GM18502 (cell line): ENCODE data around the gene TAF1B.
"Not testable (repeated sequence)": the region's sequence is repeated elsewhere in the genome, so short reads cannot be mapped to it uniquely, and the experiment has no call there.

Experiments
- ATAC-seq: cut with Tn5 transposase; IDR thresholded peaks from one replicate; pipeline ENCODE4 v1.9.1; 2021; ENCODE audit warnings: mild to moderate bottlenecking; ENCODE audit not compliant: unreplicated experiment, poor library complexity

Gene TAF1B

GRCh38 chr2:9826208-9826607 is 17.1 kb upstream of the TAF1B start:
- no peak for ATAC-seq

- no peak for ATAC-seq
These were observed 12.4 kb upstream of the TAF1B start for GRCh38 chr2:9830685-9831410.

- no peak for ATAC-seq
These were observed 11.6 kb upstream of the TAF1B start for GRCh38 chr2:9831670-9832069.

GRCh38 chr2:9832586-9832985 is 10.7 kb upstream of the TAF1B start:
- ATAC-seq: no peak

GRCh38 chr2:9835068-9835467 is 8.2 kb upstream of the TAF1B start:
- ATAC-seq: not testable (repeated sequence)

- ATAC-seq: no peak
These were observed 7.2 kb upstream of the TAF1B start for GRCh38 chr2:9836074-9836473.

GRCh38 chr2:9836517-9836916 is 6.8 kb upstream of the TAF1B start:
- ATAC-seq: no peak

- no peak for ATAC-seq
These were observed 5.8 kb upstream of the TAF1B start for GRCh38 chr2:9837451-9837850.

- no peak for ATAC-seq
These were observed 4.9 kb upstream of the TAF1B start for GRCh38 chr2:9838391-9838790.

- no peak for ATAC-seq
These were observed 616 bp upstream of the TAF1B start for GRCh38 chr2:9842487-9843228.

GRCh38 chr2:9844036-9844483 is 786 bp downstream of the TAF1B start:
- no peak for ATAC-seq

GRCh38 chr2:9844576-9844975 is 1.3 kb downstream of the TAF1B start:
- ATAC-seq: no peak

- ATAC-seq: no peak
These were observed 3.3 kb downstream of the TAF1B start for GRCh38 chr2:9846554-9846953.

GRCh38 chr2:9847140-9847539 is 3.9 kb downstream of the TAF1B start:
- ATAC-seq: no peak

GRCh38 chr2:9852881-9853280 is 9.6 kb downstream of the TAF1B start:
- ATAC-seq: no peak

- ATAC-seq: no peak
These were observed 14.8 kb downstream of the TAF1B start for GRCh38 chr2:9857814-9858729.

- no peak for ATAC-seq
These were observed 15.4 kb downstream of the TAF1B start for GRCh38 chr2:9858730-9859068.

- ATAC-seq: not testable (repeated sequence)
These were observed 17.8 kb downstream of the TAF1B start for GRCh38 chr2:9860922-9861580.

GRCh38 chr2:9867881-9868280 is 24.6 kb downstream of the TAF1B start:
- ATAC-seq: no peak

GRCh38 chr2:9873337-9873736 is 30.1 kb downstream of the TAF1B start:
- ATAC-seq: no peak
